Caco-2 (cell line): ENCODE measurements around the gene MACROD1. TPM values are rescaled to one million over a fixed set of nuclear protein-coding genes. Genes with fewer than 3 reads are reported as not detected.

Source experiments
- BruUV-seq: library from RNA; stranded (reverse); fragments of 400-500 nt; replicated peaks from 2 replicates; lab custom pipeline; 2021; lab: Mats Ljungman, UMichigan
- CTCF ChIA-PET: fragments of 300-600 bp; sonication (Branson Sonifier 250); formaldehyde crosslinking; loops from one replicate; lab custom pipeline; 2022; ENCODE audit warnings: antibody characterized with exemption; lab: Charles Lee
- POLR2A ChIA-PET: fragments of 300-600 bp; sonication (Branson Sonifier 250); formaldehyde crosslinking; loops from one replicate; lab custom pipeline; 2022; ENCODE audit warnings: antibody characterized with exemption; lab: Charles Lee
- DNase-seq, 2 experiments: peaks; one replicate each; pipeline versions ENCODE4 v3.0.0 to v3.0.0-alpha.2; 2020 to 2022
- H3K27me3 ChIP-seq: replicated peaks from 2 replicates; pipeline ENCODE4 v1.6.0; 2011; ENCODE audit warnings: low read length; ENCODE audit not compliant: control insufficient read depth, insufficient read depth
- H3K36me3 ChIP-seq: 2 replicates; pipeline ENCODE4 v1.5.1; 2011; ENCODE audit warnings: low read length; ENCODE audit not compliant: control insufficient read depth, insufficient read depth
- H3K4me1 ChIP-seq: fragments of 250-450 bp; sonication (Bioruptor Pico); 2 replicates; pipeline ENCODE4 v1.5.1; 2020; ENCODE audit warnings: mild to moderate bottlenecking
- H3K4me3 ChIP-seq: 2 replicates; pipeline ENCODE4 v1.5.1; 2011; ENCODE audit warnings: low read depth, mild to moderate bottlenecking, control low read depth, low read length
- H3K9me3 ChIP-seq: fragments of 250-450 bp; sonication (Bioruptor Pico); 2 replicates; pipeline ENCODE4 v1.5.1; 2020; ENCODE audit warnings: mild to moderate bottlenecking, moderate library complexity
- H3K27ac Mint-ChIP-seq: one replicate; pipeline ENCODE4 v1.8.0; 2022; ENCODE audit warnings: mixed read lengths; ENCODE audit not compliant: unreplicated experiment
- H3K27me3 Mint-ChIP-seq: one replicate; pipeline ENCODE4 v1.8.0; 2022; ENCODE audit warnings: mixed read lengths; ENCODE audit not compliant: insufficient read depth, unreplicated experiment
- H3K36me3 Mint-ChIP-seq: one replicate; pipeline ENCODE4 v1.8.0; 2022; ENCODE audit warnings: mild to moderate bottlenecking, mixed read lengths; ENCODE audit not compliant: insufficient read depth, unreplicated experiment
- H3K4me1 Mint-ChIP-seq: one replicate; pipeline ENCODE4 v1.8.0; 2022; ENCODE audit warnings: low read depth, mixed read lengths; ENCODE audit not compliant: unreplicated experiment
- H3K4me3 Mint-ChIP-seq: one replicate; pipeline ENCODE4 v1.8.0; 2022; ENCODE audit warnings: mild to moderate bottlenecking, moderate library complexity, mixed read lengths; ENCODE audit not compliant: unreplicated experiment
- H3K9me3 Mint-ChIP-seq: one replicate; pipeline ENCODE4 v1.8.0; 2022; ENCODE audit warnings: mixed read lengths; ENCODE audit not compliant: unreplicated experiment
- intact Hi-C: fragments of 100-400 bp; cut with micrococcal nuclease; formaldehyde crosslinking; loops from one replicate; pipeline ENCODE4 v1.10.0; 2022; ENCODE audit not compliant: unreplicated experiment
- total RNA-seq: library from RNA; stranded (reverse); gene quantifications from 2 replicates; pipeline ENCODE4 v1.2.3, GENCODE V29; 2022
- TF ChIP-seq, protein P1 (sequence below), 2 experiments: fragments of 200-600 bp in 1 of 2; IDR thresholded peaks; 1 replicate in 1 of 2; 2 replicates in 1 of 2; pipeline versions ENCODE4 v1.5.1 to v1.8.0; 2011 to 2022; ENCODE audit warnings: antibody characterized with exemption in 1 of 2, control low read depth in 1 of 2, inconsistent platforms in 1 of 2, low read depth in 1 of 2, low read length in 1 of 2, mild to moderate bottlenecking in 1 of 2, moderate library complexity in 1 of 2; ENCODE audit not compliant: insufficient read depth in 1 of 2, severe bottlenecking in 1 of 2, unreplicated experiment in 1 of 2

The MACROD1 gene
- total RNA-seq, 1 experiment from 2014 or later, result 29.6 TPM

GRCh38 chr11:64178203-64178602 lies 12.3 kb upstream of the MACROD1 start:
- Mint-ChIP-seq H3K4me1 (peaks cover 3% of the 10 kb centered on the region), H3K36me3 (peaks cover 20% of the 10 kb centered on the region), H3K9me3 (peaks cover 10% of the 10 kb centered on the region), H3K27ac (no peak overlapping the region), H3K4me3 (no peak overlapping the region), H3K27me3 (no peaks in the 10 kb centered on the region)
- intact Hi-C loops, result no loop called here
- H3K4me1 ChIP-seq, result peaks cover 8% of the 10 kb centered on the region; the same call in 1 of the 2 replicates
- CTCF ChIA-PET, result no interaction called here
- TF ChIP-seq, protein P1, sequence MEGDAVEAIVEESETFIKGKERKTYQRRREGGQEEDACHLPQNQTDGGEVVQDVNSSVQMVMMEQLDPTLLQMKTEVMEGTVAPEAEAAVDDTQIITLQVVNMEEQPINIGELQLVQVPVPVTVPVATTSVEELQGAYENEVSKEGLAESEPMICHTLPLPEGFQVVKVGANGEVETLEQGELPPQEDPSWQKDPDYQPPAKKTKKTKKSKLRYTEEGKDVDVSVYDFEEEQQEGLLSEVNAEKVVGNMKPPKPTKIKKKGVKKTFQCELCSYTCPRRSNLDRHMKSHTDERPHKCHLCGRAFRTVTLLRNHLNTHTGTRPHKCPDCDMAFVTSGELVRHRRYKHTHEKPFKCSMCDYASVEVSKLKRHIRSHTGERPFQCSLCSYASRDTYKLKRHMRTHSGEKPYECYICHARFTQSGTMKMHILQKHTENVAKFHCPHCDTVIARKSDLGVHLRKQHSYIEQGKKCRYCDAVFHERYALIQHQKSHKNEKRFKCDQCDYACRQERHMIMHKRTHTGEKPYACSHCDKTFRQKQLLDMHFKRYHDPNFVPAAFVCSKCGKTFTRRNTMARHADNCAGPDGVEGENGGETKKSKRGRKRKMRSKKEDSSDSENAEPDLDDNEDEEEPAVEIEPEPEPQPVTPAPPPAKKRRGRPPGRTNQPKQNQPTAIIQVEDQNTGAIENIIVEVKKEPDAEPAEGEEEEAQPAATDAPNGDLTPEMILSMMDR (IDR thresholded peaks at IDR 0.05; ENCODE audit: insufficient read depth in 1 of 2, low read depth in 1 of 2, low read length in 1 of 2, severe bottlenecking in 1 of 2, unreplicated experiment in 1 of 2), result no peak
- H3K27me3 ChIP-seq, result no peaks in the 10 kb centered on the region
- no peaks in the 10 kb centered on the region for H3K36me3 ChIP-seq
- POLR2A ChIA-PET, result no interaction called here
- no peak for DNase-seq
- BruUV-seq, result no TSS peak
- H3K9me3 ChIP-seq, result peaks cover 7% of the 10 kb centered on the region; the same call in 1 of the 2 replicates
- no peak overlapping the region for H3K4me3 ChIP-seq

DNA sequence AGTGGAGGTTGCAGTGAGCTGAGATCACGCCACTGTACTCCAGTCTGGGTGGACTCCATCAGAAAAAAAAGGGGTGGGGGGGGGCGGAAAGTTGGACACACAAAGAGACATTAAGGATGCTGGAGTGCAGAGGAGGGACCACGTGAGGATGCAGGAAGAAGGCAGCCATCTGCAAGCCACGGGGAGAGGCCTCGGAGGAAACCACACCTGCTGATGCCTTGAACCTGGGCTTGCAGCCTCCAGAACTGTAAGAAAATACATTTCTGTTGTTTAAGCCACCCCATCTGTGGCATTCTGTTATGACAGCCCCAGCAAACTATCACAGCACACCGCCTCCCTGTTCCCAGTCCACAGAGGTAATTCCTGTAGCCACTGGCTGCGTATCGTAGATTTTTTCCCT lies 10.8 kb upstream of the MACROD1 start:
- H3K9me3 ChIP-seq, result peaks cover 7% of the 10 kb centered on the region; the same call in 1 of the 2 replicates
- H3K27me3 ChIP-seq, result no peaks in the 10 kb centered on the region
- TF ChIP-seq, protein P1 (IDR thresholded peaks at IDR 0.05; ENCODE audit: insufficient read depth in 1 of 2, low read depth in 1 of 2, low read length in 1 of 2, severe bottlenecking in 1 of 2, unreplicated experiment in 1 of 2), result no peak
- Mint-ChIP-seq H3K4me1 (no peaks in the 10 kb centered on the region), H3K27ac (no peak overlapping the region), H3K4me3 (no peak overlapping the region), H3K36me3 (peaks cover 13% of the 10 kb centered on the region), H3K27me3 (no peaks in the 10 kb centered on the region), H3K9me3 (peaks cover 10% of the 10 kb centered on the region)
- ChIA-PET CTCF (no interaction called here), POLR2A (no interaction called here)
- no peak for DNase-seq
- intact Hi-C loops, result no loop called here
- no peak overlapping the region for H3K4me3 ChIP-seq
- no peaks in the 10 kb centered on the region for H3K36me3 ChIP-seq
- BruUV-seq, result no TSS peak
- peaks cover 6% of the 10 kb centered on the region; the same call in 1 of the 2 replicates for H3K4me1 ChIP-seq

GRCh38 chr11:64173616-64174355 lies 7.9 kb upstream of the MACROD1 start:
- Histone ChIP-seq H3K9me3 (peaks cover 7% of the 10 kb centered on the region; the same call in 1 of the 2 replicates), H3K4me3 (no peak overlapping the region), H3K27me3 (no peaks in the 10 kb centered on the region), H3K4me1 (no peaks in the 10 kb centered on the region), H3K36me3 (no peaks in the 10 kb centered on the region)
- Mint-ChIP-seq H3K9me3 (peaks cover 10% of the 10 kb centered on the region), H3K4me1 (no peaks in the 10 kb centered on the region), H3K4me3 (no peak overlapping the region), H3K36me3 (peaks cover 13% of the 10 kb centered on the region), H3K27ac (no peak overlapping the region), H3K27me3 (no peaks in the 10 kb centered on the region)
- intact Hi-C loops, result no loop called here
- ChIA-PET CTCF (no interaction called here), POLR2A (no interaction called here)
- BruUV-seq, result no TSS peak
- TF ChIP-seq, protein P1 (IDR thresholded peaks at IDR 0.05; ENCODE audit: insufficient read depth in 1 of 2, low read depth in 1 of 2, low read length in 1 of 2, severe bottlenecking in 1 of 2, unreplicated experiment in 1 of 2), result no peak
- DNase-seq, result no peak
